H1 (cell line): ENCODE data around the gene NEMF. TPM values are rescaled to one million over a fixed set of nuclear protein-coding genes. Genes with fewer than 3 reads are reported as not detected.

Source experiments
- CTCF ChIA-PET: fragments of 300-600 bp; sonication (Branson Sonifier 250); formaldehyde crosslinking; loops from one replicate; lab custom pipeline; 2021; ENCODE audit not compliant: partially characterized antibody; lab: Charles Lee
- POLR2A ChIA-PET: fragments of 300-600 bp; sonication (Branson Sonifier 250); formaldehyde crosslinking; loops from one replicate; lab custom pipeline; 2021; ENCODE audit warnings: inconsistent platforms; ENCODE audit not compliant: partially characterized antibody; lab: Charles Lee
- DNase-seq, 2 experiments: peaks; one replicate each; pipeline versions ENCODE4 v3.0.0 to v3.0.0-alpha.2; 2010 to 2022; ENCODE audit warnings: low spot score in 2 of 2, low read depth in 1 of 2, mixed read lengths in 1 of 2
- FAIRE-seq: peaks from 2 replicates; lab custom pipeline; 2011; peaks lifted over from hg19 to GRCh38; lab: Jason Lieb, UNC
- H2AFZ ChIP-seq: 2 replicates; pipeline ENCODE4 v1.8.1; 2012; ENCODE audit warnings: low read length, inconsistent platforms
- H2AK5ac ChIP-seq: 2 replicates; pipeline ENCODE4 v1.6.1; 2013; ENCODE audit warnings: low read depth, low read length
- H2BK120ac ChIP-seq: replicated peaks from 2 replicates; pipeline ENCODE3; 2013; ENCODE audit warnings: low read depth, low read length, inconsistent platforms
- H2BK12ac ChIP-seq: 2 replicates; pipeline ENCODE4 v1.6.1; 2013; ENCODE audit warnings: low read depth, low read length
- H2BK15ac ChIP-seq: 2 replicates; pipeline ENCODE4 v1.6.1; 2013; ENCODE audit warnings: low read length
- H2BK20ac ChIP-seq: 2 replicates; pipeline ENCODE4 v1.6.1; 2013; ENCODE audit warnings: low read length
- H2BK5ac ChIP-seq: 2 replicates; pipeline ENCODE4 v1.6.1; 2013; ENCODE audit warnings: low read depth, low read length
- H3K14ac ChIP-seq: 2 replicates; pipeline ENCODE4 v1.6.1; 2013; ENCODE audit warnings: inconsistent platforms; ENCODE audit not compliant: insufficient read length
- H3K18ac ChIP-seq: 2 replicates; pipeline ENCODE4 v1.6.1; 2013; ENCODE audit warnings: low read length; ENCODE audit errors: extremely low read depth
- H3K23ac ChIP-seq: 2 replicates; pipeline ENCODE4 v1.6.1; 2013; ENCODE audit warnings: inconsistent platforms; ENCODE audit not compliant: insufficient read length
- H3K23me2 ChIP-seq: 2 replicates; pipeline ENCODE4 v1.6.1; 2013; ENCODE audit warnings: low read depth, low read length
- H3K27ac ChIP-seq: 2 replicates; pipeline ENCODE4 v1.6.1; 2011; ENCODE audit warnings: low read depth, low read length, inconsistent platforms
- H3K27me3 ChIP-seq, 4 experiments: replicated peaks in 1 of 4; 1 replicate in 1 of 4; 2 replicates in 3 of 4; pipeline versions ENCODE4 v1.6.1 to v1.8.1; 2011 to 2013; ENCODE audit warnings: low read length in 3 of 4, mild to moderate bottlenecking in 3 of 4, inconsistent platforms in 2 of 4, mixed read lengths in 2 of 4, moderate library complexity in 1 of 4; ENCODE audit not compliant: control insufficient read depth in 3 of 4, insufficient read depth in 3 of 4; ENCODE audit errors: extremely low read depth in 1 of 4
- H3K36me3 ChIP-seq, 4 experiments: 2 replicates each; pipeline versions ENCODE4 v1.6.1 to v1.8.1; 2011 to 2013; ENCODE audit warnings: mild to moderate bottlenecking in 4 of 4, low read length in 3 of 4, moderate library complexity in 2 of 4, control low read depth in 1 of 4, inconsistent platforms in 1 of 4; ENCODE audit not compliant: insufficient read depth in 4 of 4, control insufficient read depth in 2 of 4
- H3K4ac ChIP-seq: replicated peaks from 2 replicates; pipeline ENCODE3; 2013; ENCODE audit warnings: low read length, low read depth, mixed read lengths, inconsistent platforms; ENCODE audit not compliant: insufficient read length
- H3K4me1 ChIP-seq, 4 experiments: replicated peaks in 1 of 4; 1 replicate in 1 of 4; 2 replicates in 3 of 4; pipeline versions ENCODE4 v1.6.1 to v1.8.1; 2011 to 2013; ENCODE audit warnings: low read length in 3 of 4, inconsistent platforms in 2 of 4, mixed read lengths in 1 of 4; ENCODE audit not compliant: insufficient read depth in 4 of 4, control insufficient read depth in 3 of 4
- H3K4me2 ChIP-seq, 2 experiments: 2 replicates each; pipeline versions ENCODE4 v1.6.1 to v1.8.1; 2011 to 2013; ENCODE audit warnings: low read depth in 2 of 2, low read length in 2 of 2, control low read depth in 1 of 2, inconsistent platforms in 1 of 2, mild to moderate bottlenecking in 1 of 2; ENCODE audit not compliant: insufficient read depth in 1 of 2
- H3K4me3 ChIP-seq, 4 experiments: fragments of 200-600, 300-600 bp in 1 of 4; sonication (generic), shearing (Covaris generic), sonication (Bioruptor Twin) in 1 of 4; 2 replicates each; pipeline versions ENCODE4 v1.5.1 to v1.8.1; 2011 to 2016; ENCODE audit warnings: low read length in 4 of 4, low read depth in 3 of 4, control low read depth in 2 of 4, inconsistent platforms in 2 of 4, mild to moderate bottlenecking in 2 of 4, mixed read lengths in 1 of 4, moderate library complexity in 1 of 4; ENCODE audit not compliant: insufficient read depth in 2 of 4; ENCODE audit errors: extremely low read depth in 1 of 4
- H3K56ac ChIP-seq: replicated peaks from 2 replicates; pipeline ENCODE3; 2013; ENCODE audit warnings: low read depth, mild to moderate bottlenecking, mixed read lengths, low read length, inconsistent platforms; ENCODE audit not compliant: insufficient read length
- H3K79me1 ChIP-seq: 2 replicates; pipeline ENCODE4 v1.6.1; 2013; ENCODE audit warnings: low read depth, low read length, control low read depth
- H3K79me2 ChIP-seq, 2 experiments: 2 replicates each; pipeline versions ENCODE4 v1.6.1 to v1.8.1; 2012 to 2013; ENCODE audit warnings: low read length in 2 of 2, mild to moderate bottlenecking in 2 of 2, inconsistent platforms in 1 of 2; ENCODE audit not compliant: insufficient read depth in 2 of 2, control insufficient read depth in 1 of 2
- H3K9ac ChIP-seq, 4 experiments: replicated peaks in 1 of 4; 1 replicate in 1 of 4; 2 replicates in 3 of 4; pipeline versions ENCODE4 v1.6.1 to v1.8.1; 2011 to 2013; ENCODE audit warnings: low read depth in 3 of 4, low read length in 3 of 4, control low read depth in 2 of 4, mild to moderate bottlenecking in 2 of 4, moderate library complexity in 2 of 4, inconsistent platforms in 1 of 4; ENCODE audit errors: extremely low read depth in 1 of 4
- H3K9me3 ChIP-seq, 2 experiments: 2 replicates each; pipeline versions ENCODE4 v1.6.1 to v1.8.1; 2012 to 2013; ENCODE audit warnings: mild to moderate bottlenecking in 2 of 2, moderate library complexity in 2 of 2, control low read depth in 1 of 2, inconsistent platforms in 1 of 2, low read depth in 1 of 2, low read length in 1 of 2, mixed read lengths in 1 of 2; ENCODE audit not compliant: insufficient read depth in 2 of 2
- H4K20me1 ChIP-seq, 2 experiments: replicated peaks in 1 of 2; 2 replicates each; pipeline versions ENCODE3 to v1.8.1; 2011 to 2013; ENCODE audit warnings: inconsistent platforms in 2 of 2, low read length in 2 of 2, mild to moderate bottlenecking in 1 of 2; ENCODE audit not compliant: insufficient read depth in 2 of 2, control insufficient read depth in 1 of 2
- H4K5ac ChIP-seq: 2 replicates; pipeline ENCODE4 v1.6.1; 2013; ENCODE audit warnings: low read length, low read depth, mixed read lengths, inconsistent platforms; ENCODE audit not compliant: insufficient read length
- H4K8ac ChIP-seq: 2 replicates; pipeline ENCODE4 v1.8.0; 2013; ENCODE audit warnings: mild to moderate bottlenecking, moderate library complexity, low read length, inconsistent platforms; ENCODE audit not compliant: insufficient read depth; ENCODE audit errors: extremely low read depth
- H4K91ac ChIP-seq: replicated peaks from 2 replicates; pipeline ENCODE3; 2013; ENCODE audit warnings: low read length, mixed read lengths, inconsistent platforms; ENCODE audit not compliant: insufficient read length
- SUZ12 ChIP-seq: fragments of 200-600 bp; sonication (generic); IDR thresholded peaks from 2 replicates; pipeline ENCODE4 v1.6.1; 2012; ENCODE audit warnings: mild to moderate bottlenecking, inconsistent platforms, low read length, moderate library complexity, mixed read lengths
- WGBS, 2 experiments: shearing (Covaris generic) in 1 of 2; methylation state at CpG; one replicate each; pipeline versions ENCODE4 v1.1.6 to v1.1.7; 2013 to 2015; ENCODE audit warnings: low lambda C conversion rate in 2 of 2, mixed read lengths in 2 of 2, inconsistent platforms in 1 of 2, low coverage in 1 of 2, missing lambda C conversion rate in 1 of 2; ENCODE audit not compliant: insufficient replicate concordance in 2 of 2, insufficient coverage in 1 of 2, insufficient read length in 1 of 2; ENCODE audit errors: extremely low coverage in 1 of 2, missing lambda C conversion rate in 1 of 2; 5-methylcytosine and 5-hydroxymethylcytosine counted together
- polyA plus RNA-seq, 7 experiments: library from polyadenylated mRNA; depleted of rRNA in 3 of 7; stranded (reverse) in 5 of 7; unstranded in 2 of 7; fragments of >200 nt in 5 of 7; fragments of 200-250 nt in 2 of 7; gene quantifications; 1 replicate in 5 of 7; 2 replicates in 1 of 7; 4 replicates in 1 of 7; pipeline versions ENCODE4 v1.2.1 to v1.2.3, GENCODE V29; 2011 to 2013; ENCODE audit warnings: missing spikeins in 2 of 7, mixed read lengths in 2 of 7
- total RNA-seq: library from RNA; stranded (reverse); fragmentation: NEBNext Ultra II Directional; extraction: Animal tissue kit (Norgen Biotek cat#: 25700); gene quantifications from 2 replicates; pipeline ENCODE4 v1.2.1, GENCODE V29; 2021

Gene NEMF
- total and polyA plus RNA-seq, 2 of the 8 experiments (the other 6 are each of a cell fraction or from before 2014, with no cell fraction given) = 8.3 to 45.5 TPM

GRCh38 chr14:49868720-49869114 lies 16.1 kb upstream of the NEMF start:
- H4K8ac ChIP-seq = no peak overlapping the region
- H3K79me1 ChIP-seq = no peaks in the 10 kb centered on the region
- H3K4me1 ChIP-seq = peaks cover 0 to 3% (median 0%) of the 10 kb centered on the region in 4 experiments; a peak in 2 of 7 replicates
- DNase-seq = no peak
- POLR2A ChIA-PET = interaction anchor here (1.0 to 1.9 kb wide), 5 partner anchors 9 to 238 kb away, joined by 4 to 8 read pairs (median 5); partner anchors contain the start of gene ARF6
- H2BK20ac ChIP-seq = no peak overlapping the region
- no peak overlapping the region for H2AK5ac ChIP-seq
- no peak overlapping the region for H2BK5ac ChIP-seq
- peak overlapping the region; percentile 74 to 90; a peak in 3 of 4 replicates for H3K4me2 ChIP-seq
- WGBS, 2 experiments = 85% methylated on average over 5 of the region's 5 CpGs; no CpG with 5 or more reads in 1 of the 2 experiments
- H4K5ac ChIP-seq = no peak overlapping the region
- H3K4ac ChIP-seq = no peak overlapping the region
- H3K27ac ChIP-seq = no peak overlapping the region
- no peaks in the 10 kb centered on the region for H3K79me2 ChIP-seq
- H3K56ac ChIP-seq = no peak overlapping the region
- no peaks in the 10 kb centered on the region for H4K20me1 ChIP-seq
- no peak overlapping the region for H3K23ac ChIP-seq
- H3K9ac ChIP-seq = no peak overlapping the region
- CTCF ChIA-PET = interaction anchor here (0.7 to 4.4 kb wide), 5 partner anchors 11 to 236 kb away, joined by 3 to 27 read pairs (median 3); partner anchors contain the start of gene NEMF
- no peak for TF ChIP-seq SUZ12
- no peak overlapping the region for H3K14ac ChIP-seq
- no peaks in the 10 kb centered on the region for H3K36me3 ChIP-seq
- H3K27me3 ChIP-seq = no peaks in the 10 kb centered on the region
- peaks cover 3% of the 10 kb centered on the region; the same call in 1 of the 2 replicates for H3K23me2 ChIP-seq
- H4K91ac ChIP-seq = no peak overlapping the region
- peak overlapping the region; percentile 54; the same call in 1 of the 2 replicates for H2AFZ ChIP-seq
- no peaks in the 10 kb centered on the region for H3K9me3 ChIP-seq
- peak overlapping the region; percentile 38 to 70 (median 57); a peak in 7 of 8 replicates for H3K4me3 ChIP-seq
- no peak overlapping the region for H2BK12ac ChIP-seq
- FAIRE-seq = no peak
- H2BK120ac ChIP-seq = no peak overlapping the region
- no peak overlapping the region for H3K18ac ChIP-seq
- H2BK15ac ChIP-seq = no peak overlapping the region
